SU-DHL-6 (cell line): Measurements from ENCODE around the gene FADS6.

ENCODE experiments used
- H2AFZ ChIP-seq: fragments of 200-600 bp; sonication (generic); 2 replicates; pipeline ENCODE4 v1.6.1; 2014; ENCODE audit warnings: low read depth, mild to moderate bottlenecking, moderate library complexity, mixed read lengths, antibody characterized with exemption, low read length; ENCODE audit not compliant: severe bottlenecking
- H3F3A ChIP-seq: fragments of 200-600 bp; shearing (Covaris generic); 2 replicates; pipeline ENCODE4 v1.6.0; 2016; ENCODE audit warnings: antibody characterized with exemption, mild to moderate bottlenecking; ENCODE audit not compliant: insufficient read depth
- H3K27ac ChIP-seq: fragments of 200-600 bp; sonication (generic); 2 replicates; pipeline ENCODE4 v1.5.1; 2016; ENCODE audit warnings: low read depth, mild to moderate bottlenecking, low read length, moderate library complexity, mixed read lengths
- H3K27me3 ChIP-seq: fragments of 200-600 bp; sonication (generic), shearing (Covaris generic); 2 replicates; pipeline ENCODE4 v1.6.0; 2014; ENCODE audit warnings: mild to moderate bottlenecking, low read length
- H3K36me3 ChIP-seq: fragments of 200-600 bp; sonication (generic); 2 replicates; pipeline ENCODE4 v1.6.1; 2014; ENCODE audit warnings: mild to moderate bottlenecking, low read length, mixed read lengths
- H3K4me2 ChIP-seq: fragments of 300-600, 200-600 bp; shearing (Covaris generic), sonication (generic); 2 replicates; pipeline ENCODE4 v1.6.0; 2014; ENCODE audit warnings: low read length, low read depth, mild to moderate bottlenecking; ENCODE audit not compliant: poor library complexity, severe bottlenecking
- H3K4me3 ChIP-seq: fragments of 200-600 bp; sonication (generic); 2 replicates; pipeline ENCODE4 v1.5.1; 2014; ENCODE audit warnings: antibody characterized with exemption, low read length, mild to moderate bottlenecking, mixed read lengths; ENCODE audit not compliant: insufficient read depth, poor library complexity, severe bottlenecking
- H3K79me2 ChIP-seq: fragments of 200-600 bp; sonication (generic); 2 replicates; pipeline ENCODE4 v1.6.1; 2014; ENCODE audit warnings: mild to moderate bottlenecking, low read length, moderate library complexity; ENCODE audit not compliant: insufficient read depth
- H3K9ac ChIP-seq: fragments of 200-600 bp; sonication (generic); 2 replicates; pipeline ENCODE4 v1.7.0; 2014; ENCODE audit warnings: mild to moderate bottlenecking, low read length
- H3K9me2 ChIP-seq: fragments of 200-600 bp; sonication (generic); replicated peaks from 2 replicates; pipeline ENCODE4 v1.6.1; 2014; ENCODE audit warnings: low read length; ENCODE audit not compliant: insufficient read depth
- H3K9me3 ChIP-seq: fragments of 200-600 bp; sonication (generic); 2 replicates; pipeline ENCODE4 v1.6.1; 2014; ENCODE audit warnings: low read length, mixed read lengths; ENCODE audit not compliant: insufficient read depth
- H4K20me1 ChIP-seq: fragments of 200-600 bp; sonication (generic); 2 replicates; pipeline ENCODE4 v1.6.1; 2014; ENCODE audit warnings: low read depth, mild to moderate bottlenecking, antibody characterized with exemption, low read length, moderate library complexity, mixed read lengths
- CTCF ChIP-seq: fragments of 200-600 bp; sonication (generic); IDR thresholded peaks from one replicate; pipeline ENCODE4 v1.5.1; 2017; ENCODE audit warnings: antibody characterized with exemption, mild to moderate bottlenecking, low read length, moderate library complexity; ENCODE audit not compliant: insufficient read depth, poor library complexity, severe bottlenecking
- EZH2phosphoT487 ChIP-seq: fragments of 200-600 bp; sonication (generic), shearing (Covaris generic); conservative IDR thresholded peaks from 2 replicates; pipeline ENCODE4 v1.6.1; 2018; ENCODE audit warnings: mild to moderate bottlenecking, antibody characterized with exemption, low read length, moderate library complexity, mixed read lengths

FADS6 gene

GRCh38 chr17:74938194-74938950 is 44.9 kb upstream of the FADS6 start:
- no peaks in the 10 kb centered on the region for H3K9me2 ChIP-seq
- no peak overlapping the region for H2AFZ ChIP-seq
- H3K9me3 ChIP-seq = no peaks in the 10 kb centered on the region
- H3K4me2 ChIP-seq = no peak overlapping the region
- H3K9ac ChIP-seq = no peak overlapping the region
- H3K27ac ChIP-seq = no peak overlapping the region
- H4K20me1 ChIP-seq = no peaks in the 10 kb centered on the region
- no peak for TF ChIP-seq EZH2phosphoT487
- no peak for TF ChIP-seq CTCF
- no peaks in the 10 kb centered on the region for H3K36me3 ChIP-seq
- no peak overlapping the region for H3K4me3 ChIP-seq
- H3K27me3 ChIP-seq = no peaks in the 10 kb centered on the region
- no peaks in the 10 kb centered on the region for H3F3A ChIP-seq
- H3K79me2 ChIP-seq = no peaks in the 10 kb centered on the region

- H3K9ac ChIP-seq = no peak overlapping the region
- H3K27me3 ChIP-seq = no peaks in the 10 kb centered on the region
- H4K20me1 ChIP-seq = no peaks in the 10 kb centered on the region
- no peaks in the 10 kb centered on the region for H3K79me2 ChIP-seq
- H3K9me2 ChIP-seq = no peaks in the 10 kb centered on the region
- no peaks in the 10 kb centered on the region for H3K36me3 ChIP-seq
- TF ChIP-seq CTCF (no peak), EZH2phosphoT487 (no peak)
- H3K4me2 ChIP-seq = no peak overlapping the region
- H3K4me3 ChIP-seq = no peak overlapping the region
- no peak overlapping the region for H2AFZ ChIP-seq
- no peaks in the 10 kb centered on the region for H3F3A ChIP-seq
- no peak overlapping the region for H3K27ac ChIP-seq
- no peaks in the 10 kb centered on the region for H3K9me3 ChIP-seq
These were observed 43.9 kb upstream of the FADS6 start for GRCh38 chr17:74937064-74938051.

- no peaks in the 10 kb centered on the region for H3K27me3 ChIP-seq
- no peaks in the 10 kb centered on the region for H3F3A ChIP-seq
- H3K27ac ChIP-seq = no peak overlapping the region
- no peak for TF ChIP-seq CTCF
- no peak for TF ChIP-seq EZH2phosphoT487
- no peak overlapping the region for H3K9ac ChIP-seq
- H3K4me3 ChIP-seq = no peak overlapping the region
- H3K9me3 ChIP-seq = no peaks in the 10 kb centered on the region
- H3K36me3 ChIP-seq = no peaks in the 10 kb centered on the region
- H4K20me1 ChIP-seq = no peaks in the 10 kb centered on the region
- H3K79me2 ChIP-seq = no peaks in the 10 kb centered on the region
- H3K9me2 ChIP-seq = no peaks in the 10 kb centered on the region
- no peak overlapping the region for H2AFZ ChIP-seq
- no peak overlapping the region for H3K4me2 ChIP-seq
These were observed 43.0 kb upstream of the FADS6 start for GRCh38 chr17:74936470-74936799.
